AG04449 (cell line): ENCODE results near the gene RUNX1.
A peak's percentile ranks its signal among the peaks of the same experiment; 100 is the strongest.

Experiments used
- CTCF ChIA-PET: fragments of 350-600 bp; formaldehyde crosslinking; extraction: SDS; loops from one replicate; lab custom pipeline; 2021; ENCODE audit warnings: antibody characterized with exemption; lab: Yijun Ruan, JAX
- POLR2A ChIA-PET: fragments of 400-600, 350-600 bp; formaldehyde crosslinking; extraction: SDS; loops from one replicate; lab custom pipeline; 2020; ENCODE audit warnings: antibody characterized with exemption, inconsistent platforms; lab: Yijun Ruan, JAX
- DNase-seq: peaks from one replicate; pipeline ENCODE4 v3.0.0-alpha.2; 2010; ENCODE audit warnings: low read depth, low spot score
- H3K4me3 ChIP-seq: 2 replicates; pipeline ENCODE4 v1.5.1; 2011; ENCODE audit warnings: low read depth, mild to moderate bottlenecking, control low read depth, low read length
- CTCF ChIP-seq: IDR thresholded peaks from one replicate; pipeline ENCODE4 v1.5.1; 2011; ENCODE audit warnings: mild to moderate bottlenecking, moderate library complexity, low read length, control low read depth, inconsistent platforms; ENCODE audit not compliant: insufficient read depth; ENCODE audit errors: missing control alignments

The RUNX1 gene

GRCh38 chr21:35048706-35049617 is at the start of gene RUNX1:
TSS of gene RUNX1 (minus strand) at chr21:35049302.
- no peak for DNase-seq
- no peak for TF ChIP-seq CTCF
- POLR2A ChIA-PET: interaction anchor here (1.5 to 2.6 kb wide), 2 partner anchors 161 to 163 kb away, joined by 5 to 11 read pairs; no protein-coding TSS in a partner anchor
- CTCF ChIA-PET: interaction anchor here (0.9 to 3.2 kb wide), 5 partner anchors 24 to 791 kb away, joined by 3 to 15 read pairs (median 4); no protein-coding TSS in a partner anchor
- peak within 1 kb of the TSS; percentile 50 for H3K4me3 ChIP-seq

GRCh38 chr21:35097525-35097924 is 48.4 kb upstream of the RUNX1 start:
- ChIA-PET CTCF (no interaction called here), POLR2A (no interaction called here)
- no peak overlapping the region for H3K4me3 ChIP-seq
- DNase-seq: no peak
- TF ChIP-seq CTCF: no peak

- TF ChIP-seq CTCF: no peak
- POLR2A ChIA-PET: no interaction called here
- CTCF ChIA-PET: no interaction called here
- H3K4me3 ChIP-seq: no peak overlapping the region
- no peak for DNase-seq
Measured at GRCh38 chr21:35096959-35097358, 47.9 kb upstream of the RUNX1 start.

- TF ChIP-seq CTCF: no peak
- no peak overlapping the region for H3K4me3 ChIP-seq
- CTCF ChIA-PET: no interaction called here
- POLR2A ChIA-PET: no interaction called here
- peak; percentile 34 for DNase-seq
Measured at GRCh38 chr21:35095859-35096291, 46.8 kb upstream of the RUNX1 start.

GRCh38 chr21:35093514-35093913 is 44.4 kb upstream of the RUNX1 start:
- ChIA-PET POLR2A (no interaction called here), CTCF (no interaction called here)

More at GRCh38 chr21:35093514-35093913, 44.4 kb upstream of the RUNX1 start:
- no peak for TF ChIP-seq CTCF
- no peak for DNase-seq
- H3K4me3 ChIP-seq: no peak overlapping the region
